Astrocyte (in vitro differentiated cells and primary cell): ENCODE results near the gene COA6. TPM values are rescaled to one million over a fixed set of nuclear protein-coding genes. Genes with fewer than 3 reads are reported as not detected.

Experiments used
- DNase-seq: peaks from one replicate; pipeline ENCODE4 v3.0.0-alpha.2; 2010; ENCODE audit warnings: low read depth
- FAIRE-seq: peaks from 2 replicates; lab custom pipeline; 2011; peaks lifted over from hg19 to GRCh38; lab: Jason Lieb, UNC
- H2AFZ ChIP-seq: 2 replicates; pipeline ENCODE4 v1.6.0; 2012; ENCODE audit warnings: low read depth, low read length, inconsistent platforms
- H3K27ac ChIP-seq: 2 replicates; pipeline ENCODE4 v1.5.1; 2011; ENCODE audit warnings: low read depth, low read length, inconsistent platforms
- H3K27me3 ChIP-seq: 2 replicates; pipeline ENCODE4 v1.6.0; 2011; ENCODE audit warnings: low read length, inconsistent platforms; ENCODE audit not compliant: insufficient read depth
- H3K36me3 ChIP-seq: 2 replicates; pipeline ENCODE4 v1.5.1; 2011; ENCODE audit warnings: low read length, inconsistent platforms; ENCODE audit not compliant: insufficient read depth
- H3K4me1 ChIP-seq: 2 replicates; pipeline ENCODE4 v1.5.1; 2011; ENCODE audit warnings: low read length, inconsistent platforms; ENCODE audit not compliant: insufficient read depth
- H3K4me2 ChIP-seq: 2 replicates; pipeline ENCODE4 v1.6.0; 2012; ENCODE audit warnings: low read length, inconsistent platforms
- H3K4me3 ChIP-seq: 2 replicates; pipeline ENCODE4 v1.5.1; 2011; ENCODE audit warnings: low read depth, mild to moderate bottlenecking, low read length, inconsistent platforms; ENCODE audit not compliant: insufficient read depth
- H3K79me2 ChIP-seq: 2 replicates; pipeline ENCODE4 v1.6.0; 2012; ENCODE audit warnings: mild to moderate bottlenecking, low read length, inconsistent platforms; ENCODE audit not compliant: insufficient read depth
- H3K9ac ChIP-seq: 2 replicates; pipeline ENCODE4 v1.6.0; 2012; ENCODE audit warnings: mild to moderate bottlenecking, low read length, inconsistent platforms
- H3K9me3 ChIP-seq: 2 replicates; pipeline ENCODE4 v1.5.1; 2012; ENCODE audit warnings: low read depth, mild to moderate bottlenecking, low read length, inconsistent platforms; ENCODE audit not compliant: insufficient read depth
- H4K20me1 ChIP-seq: 2 replicates; pipeline ENCODE4 v1.6.0; 2012; ENCODE audit warnings: low read length, inconsistent platforms; ENCODE audit not compliant: insufficient read depth
- H3K27ac Mint-ChIP-seq: one replicate; pipeline ENCODE4 v1.8.0; 2021; ENCODE audit warnings: mild to moderate bottlenecking, mixed read lengths; ENCODE audit not compliant: unreplicated experiment
- H3K27me3 Mint-ChIP-seq: one replicate; pipeline ENCODE4 v1.8.0; 2021; ENCODE audit warnings: low read depth, mixed read lengths; ENCODE audit not compliant: unreplicated experiment
- H3K36me3 Mint-ChIP-seq: one replicate; pipeline ENCODE4 v1.8.0; 2021; ENCODE audit warnings: low read depth, mixed read lengths; ENCODE audit not compliant: unreplicated experiment
- H3K4me1 Mint-ChIP-seq: one replicate; pipeline ENCODE4 v1.8.0; 2021; ENCODE audit warnings: low read depth, mixed read lengths; ENCODE audit not compliant: unreplicated experiment
- H3K4me3 Mint-ChIP-seq: one replicate; pipeline ENCODE4 v1.8.0; 2021; ENCODE audit warnings: mild to moderate bottlenecking, moderate library complexity, mixed read lengths; ENCODE audit not compliant: unreplicated experiment
- H3K9me3 Mint-ChIP-seq: one replicate; pipeline ENCODE4 v1.8.0; 2021; ENCODE audit warnings: mild to moderate bottlenecking, mixed read lengths; ENCODE audit not compliant: unreplicated experiment
- CTCF ChIP-seq: IDR thresholded peaks from 2 replicates; pipeline ENCODE4 v1.5.1; 2011; ENCODE audit warnings: low read depth, mild to moderate bottlenecking, inconsistent platforms, low read length, moderate library complexity; ENCODE audit not compliant: insufficient read depth
- EZH2 ChIP-seq: IDR thresholded peaks from 2 replicates; pipeline ENCODE4 v1.6.1; 2012; ENCODE audit warnings: mild to moderate bottlenecking, low read length, inconsistent platforms; ENCODE audit not compliant: insufficient read depth
- total RNA-seq: library from RNA; stranded (reverse); gene quantifications from 2 replicates; pipeline ENCODE4 v1.2.1, GENCODE V29; 2021

COA6 gene
- total RNA-seq, 1 donor from 2014 or later: 22.0 TPM

- peak; percentile 67 for TF ChIP-seq CTCF
- no peak for TF ChIP-seq EZH2
- Histone ChIP-seq H2AFZ (peak overlapping the region; percentile 39), H3K27ac (no peak overlapping the region), H3K79me2 (no peaks in the 10 kb centered on the region), H3K4me2 (peak overlapping the region; percentile 73), H3K4me3 (peak overlapping the region; percentile 40), H3K27me3 (peaks cover 3% of the 10 kb centered on the region), H3K9ac (peak overlapping the region; percentile 17), H4K20me1 (no peaks in the 10 kb centered on the region), H3K36me3 (no peaks in the 10 kb centered on the region), H3K4me1 (no peaks in the 10 kb centered on the region), H3K9me3 (no peaks in the 10 kb centered on the region)
- no peak for FAIRE-seq
- Mint-ChIP-seq H3K36me3 (no peaks in the 10 kb centered on the region), H3K9me3 (no peaks in the 10 kb centered on the region), H3K4me3 (no peak overlapping the region), H3K4me1 (no peaks in the 10 kb centered on the region), H3K27ac (no peak overlapping the region), H3K27me3 (peaks cover 43% of the 10 kb centered on the region)
- DNase-seq: no peak
These were observed 46.5 kb upstream of the COA6 start for GRCh38 chr1:234326497-234327366.

- Histone ChIP-seq H3K9ac (no peak overlapping the region), H3K4me2 (no peak overlapping the region), H4K20me1 (no peaks in the 10 kb centered on the region), H3K4me1 (no peaks in the 10 kb centered on the region), H3K27ac (no peak overlapping the region), H2AFZ (no peak overlapping the region), H3K9me3 (no peaks in the 10 kb centered on the region), H3K36me3 (no peaks in the 10 kb centered on the region), H3K27me3 (peaks cover 3% of the 10 kb centered on the region), H3K4me3 (no peak overlapping the region), H3K79me2 (no peaks in the 10 kb centered on the region)
- H3K9me3 Mint-ChIP-seq: no peaks in the 10 kb centered on the region
- H3K27me3 Mint-ChIP-seq: peaks cover 46% of the 10 kb centered on the region
- H3K36me3 Mint-ChIP-seq: no peaks in the 10 kb centered on the region
- H3K4me3 Mint-ChIP-seq: no peak overlapping the region
- H3K27ac Mint-ChIP-seq: no peak overlapping the region
- no peaks in the 10 kb centered on the region for H3K4me1 Mint-ChIP-seq
- DNase-seq (no peak), FAIRE-seq (no peak)
- no peak for TF ChIP-seq CTCF
- TF ChIP-seq EZH2: no peak
These were observed 45.6 kb upstream of the COA6 start for GRCh38 chr1:234327577-234328164.

- H3K4me3 Mint-ChIP-seq: no peak overlapping the region
- Histone ChIP-seq H3K27me3 (no peaks in the 10 kb centered on the region), H3K9ac (no peak overlapping the region), H3K27ac (no peak overlapping the region), H4K20me1 (no peaks in the 10 kb centered on the region), H3K4me2 (no peak overlapping the region), H2AFZ (no peak overlapping the region), H3K4me3 (no peak overlapping the region), H3K79me2 (no peaks in the 10 kb centered on the region), H3K9me3 (no peaks in the 10 kb centered on the region), H3K4me1 (no peaks in the 10 kb centered on the region), H3K36me3 (no peaks in the 10 kb centered on the region)
- H3K27me3 Mint-ChIP-seq: peaks cover 18% of the 10 kb centered on the region
- H3K36me3 Mint-ChIP-seq: no peaks in the 10 kb centered on the region
- H3K4me1 Mint-ChIP-seq: no peaks in the 10 kb centered on the region
- TF ChIP-seq CTCF (no peak), EZH2 (no peak)
- DNase-seq: no peak
- no peak overlapping the region for H3K27ac Mint-ChIP-seq
- no peak for FAIRE-seq
- H3K9me3 Mint-ChIP-seq: peaks cover 2% of the 10 kb centered on the region
These were observed 42.4 kb upstream of the COA6 start for GRCh38 chr1:234330843-234331215.
